Activated CD4-positive, alpha-beta T cell treated with anti-CD3 and anti-CD28 coated beads, Interleukin-2, amount 10 ng/mL, durations not matched to agents 7 days and 5 days (primary cell): ENCODE data around the gene SRM. TPM values are rescaled to one million over a fixed set of nuclear protein-coding genes. Genes with fewer than 3 reads are reported as not detected.

Source experiments
- CTCF ChIA-PET: fragments of 350-600 bp; sonication (Branson Sonifier 250); formaldehyde crosslinking; loops from one replicate; lab custom pipeline; 2021; ENCODE audit warnings: antibody characterized with exemption; lab: Charles Lee
- POLR2A ChIA-PET: fragments of 350-600 bp; sonication (Branson Sonifier 250); formaldehyde crosslinking; loops from one replicate; lab custom pipeline; 2021; ENCODE audit warnings: antibody characterized with exemption; lab: Charles Lee
- DNase-seq: peaks from one replicate; pipeline ENCODE4 v3.0.0-alpha.2; 2020
- H3K27ac Mint-ChIP-seq: one replicate; pipeline ENCODE4 v1.8.0; 2021; ENCODE audit warnings: mild to moderate bottlenecking, moderate library complexity, mixed read lengths
- H3K27me3 Mint-ChIP-seq: one replicate; pipeline ENCODE4 v1.8.0; 2021; ENCODE audit warnings: mixed read lengths
- H3K36me3 Mint-ChIP-seq: one replicate; pipeline ENCODE4 v1.8.0; 2021; ENCODE audit warnings: low read depth, mixed read lengths
- H3K4me1 Mint-ChIP-seq: one replicate; pipeline ENCODE4 v1.8.0; 2021; ENCODE audit warnings: mixed read lengths
- H3K4me3 Mint-ChIP-seq: one replicate; pipeline ENCODE4 v1.8.0; 2021; ENCODE audit warnings: mild to moderate bottlenecking, moderate library complexity, mixed read lengths
- H3K9me3 Mint-ChIP-seq: one replicate; pipeline ENCODE4 v1.8.0; 2021; ENCODE audit warnings: mixed read lengths
- total RNA-seq, 2 experiments: library from RNA; stranded (reverse); gene quantifications; one replicate each; pipeline ENCODE4 v1.2.3, GENCODE V29; 2021

SRM gene
- total RNA-seq, 2 experiments from 2014 or later: 88.1 to 93.8 TPM

DNA sequence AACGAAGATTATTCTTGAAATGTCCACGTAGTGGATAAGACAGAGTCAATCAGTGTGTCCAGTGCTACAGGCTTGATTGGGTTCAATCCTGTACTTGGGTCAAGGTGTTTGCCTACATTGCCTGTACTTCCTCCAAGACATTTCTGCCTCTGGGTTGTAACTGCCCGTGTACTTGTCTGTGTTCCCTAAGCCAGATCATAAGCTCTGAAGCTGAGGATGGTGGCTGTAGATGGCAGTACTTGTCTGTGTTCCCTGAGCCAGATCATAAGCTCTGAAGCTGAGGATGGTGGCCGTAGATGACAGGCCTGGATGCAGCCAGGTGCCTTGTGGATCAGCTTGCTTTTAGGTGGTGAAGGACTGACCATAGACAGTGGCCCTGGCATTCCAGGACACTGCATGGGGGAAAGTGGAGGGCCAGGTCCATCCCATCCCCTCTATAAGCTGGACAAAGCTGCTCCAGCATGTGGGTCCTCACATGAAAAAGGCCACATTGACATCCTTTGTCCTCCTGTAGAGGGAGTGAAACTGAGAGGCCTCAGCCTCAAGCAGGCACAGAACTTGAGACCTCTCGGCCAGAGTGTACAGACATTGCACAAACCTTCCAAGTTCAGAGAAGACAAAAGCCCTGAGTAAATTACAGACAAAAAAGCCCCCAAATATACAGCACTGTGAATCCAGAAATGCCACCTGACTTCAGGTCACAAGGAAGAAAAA lies 2.0 kb upstream of the SRM start:
- peaks cover 34% of the 10 kb centered on the region for H3K36me3 Mint-ChIP-seq
- peak overlapping the region; percentile 85 for H3K4me3 Mint-ChIP-seq
- no peaks in the 10 kb centered on the region for H3K27me3 Mint-ChIP-seq
- peaks cover 44% of the 10 kb centered on the region for H3K4me1 Mint-ChIP-seq
- DNase-seq: no peak
- H3K27ac Mint-ChIP-seq: peak overlapping the region; percentile 93
- POLR2A ChIA-PET: interaction anchor here (0.6 kb wide), 1 partner anchor 847 kb away, joined by 3 read pairs; no protein-coding TSS in a partner anchor
- no peaks in the 10 kb centered on the region for H3K9me3 Mint-ChIP-seq
- CTCF ChIA-PET: interaction anchor here (0.7 to 3.1 kb wide), 3 partner anchors 9 to 24 kb away, joined by 3 to 20 read pairs (median 3); no protein-coding TSS in a partner anchor

DNA sequence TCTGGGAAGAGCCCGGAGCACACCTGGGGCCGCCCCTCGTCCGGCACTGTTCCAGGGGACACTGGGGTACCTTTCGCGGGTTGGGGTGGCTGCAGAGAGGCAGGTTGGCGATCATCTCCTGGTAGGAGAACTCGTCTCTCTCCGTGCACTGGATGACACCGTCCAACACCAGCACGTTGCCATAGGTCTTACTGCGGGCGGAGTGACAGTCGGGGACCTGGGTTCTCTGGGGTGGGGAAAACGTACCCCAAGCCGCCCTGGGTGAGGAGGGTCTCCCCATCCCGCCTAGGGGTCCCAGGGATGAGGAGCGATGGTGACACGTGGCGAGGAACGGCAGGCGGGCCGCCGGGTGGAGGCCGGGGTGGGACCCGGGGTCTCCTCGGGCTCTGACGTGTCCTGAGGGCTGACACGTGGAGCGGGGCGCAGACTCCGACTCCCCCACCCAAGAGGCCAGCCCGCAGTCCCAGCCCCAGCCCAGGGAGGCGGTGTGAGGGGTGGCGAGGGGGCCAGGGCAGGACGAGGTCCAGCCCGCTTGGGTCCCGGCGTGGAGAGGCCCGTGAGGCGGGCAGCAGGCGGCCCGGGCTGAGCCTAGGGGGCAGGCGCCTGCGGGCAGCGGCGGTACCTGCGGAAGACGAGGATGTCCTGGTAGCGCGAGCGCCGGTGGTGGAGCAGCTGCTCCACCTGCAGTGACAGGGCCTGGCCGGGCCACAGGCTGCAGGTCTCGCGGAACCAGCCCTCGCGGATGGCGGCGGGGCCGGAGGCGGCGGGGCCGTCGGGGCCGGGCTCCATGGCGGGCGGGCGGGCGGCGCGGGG lies 457 bp downstream of the SRM start:
- peak overlapping the region; percentile 92 for H3K4me3 Mint-ChIP-seq
- POLR2A ChIA-PET: interaction anchor here (1.0 kb wide), 1 partner anchor 13 kb away, joined by 3 read pairs; no protein-coding TSS in a partner anchor
- H3K9me3 Mint-ChIP-seq: no peaks in the 10 kb centered on the region
- CTCF ChIA-PET: interaction anchor here (0.6 to 3.1 kb wide), 5 partner anchors 11 to 40 kb away, joined by 3 to 20 read pairs (median 3); partner anchors contain the start of gene EXOSC10
- no peaks in the 10 kb centered on the region for H3K27me3 Mint-ChIP-seq
- H3K36me3 Mint-ChIP-seq: peaks cover 18% of the 10 kb centered on the region
- no peak for DNase-seq
- H3K27ac Mint-ChIP-seq: peak overlapping the region; percentile 90
- H3K4me1 Mint-ChIP-seq: peaks cover 44% of the 10 kb centered on the region

DNA sequence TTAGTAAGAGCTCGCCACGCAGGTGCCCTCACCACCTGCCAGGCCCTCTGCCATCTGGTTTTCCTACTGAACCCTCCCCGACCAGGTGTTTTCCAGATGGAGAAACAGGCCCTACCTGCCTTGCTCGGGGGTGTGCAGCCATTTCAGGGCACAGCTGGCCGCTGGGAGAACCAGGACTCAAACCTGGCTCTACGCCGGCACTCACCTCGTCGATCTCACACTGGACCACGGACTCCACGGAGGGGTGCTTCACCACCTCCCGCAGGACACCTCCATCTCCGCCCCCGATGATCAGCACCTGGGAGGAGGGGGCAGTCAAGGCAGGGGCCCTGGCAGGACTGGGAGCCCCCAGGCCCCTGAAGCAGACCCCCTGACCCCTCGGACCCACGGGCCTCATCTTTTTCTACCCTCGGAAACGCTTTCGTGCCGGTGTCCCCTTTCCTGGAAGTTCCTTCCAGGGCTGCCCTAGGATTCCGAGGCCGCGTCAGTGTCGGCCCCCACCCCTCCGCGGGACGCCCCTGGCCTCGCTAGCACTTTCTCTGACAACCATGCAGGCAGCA lies 1.1 kb downstream of the SRM start:
- CTCF ChIA-PET: interaction anchor here (0.6 to 2.9 kb wide), 2 partner anchors 10 to 21 kb away, joined by 3 to 16 read pairs; no protein-coding TSS in a partner anchor
- Mint-ChIP-seq H3K4me3 (peak overlapping the region; percentile 92), H3K36me3 (peaks cover 19% of the 10 kb centered on the region), H3K9me3 (no peaks in the 10 kb centered on the region), H3K4me1 (peaks cover 44% of the 10 kb centered on the region), H3K27ac (peak overlapping the region; percentile 90), H3K27me3 (no peaks in the 10 kb centered on the region)
- no peak for DNase-seq
- POLR2A ChIA-PET: interaction anchor here (0.7 kb wide), 1 partner anchor 41 kb away, joined by 3 read pairs; the partner anchor contains the start of gene EXOSC10

DNA sequence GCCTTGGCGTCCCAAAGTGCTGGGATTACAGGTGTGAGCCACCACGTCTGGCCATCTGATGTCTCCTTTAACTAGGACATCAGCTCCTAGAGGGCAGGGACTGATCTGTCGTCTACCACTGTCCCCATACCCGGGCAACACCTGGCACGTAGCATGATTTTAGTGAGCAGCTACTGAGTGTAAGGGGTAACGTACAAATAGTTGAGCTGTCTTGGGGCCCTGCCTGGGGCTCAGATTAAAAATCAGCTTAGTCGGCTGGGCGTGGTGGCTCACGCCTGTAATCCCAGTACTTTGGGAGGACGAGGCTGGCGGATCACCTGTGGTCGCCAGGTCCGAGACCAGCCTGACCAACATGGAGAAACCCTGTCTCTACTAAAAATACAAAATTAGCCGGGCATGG lies 1.8 kb downstream of the SRM start:
- no peaks in the 10 kb centered on the region for H3K9me3 Mint-ChIP-seq
- DNase-seq: no peak
- H3K27ac Mint-ChIP-seq: no peak overlapping the region
- CTCF ChIA-PET: interaction anchor here (1.1 to 2.9 kb wide), 2 partner anchors 12 to 20 kb away, joined by 3 to 16 read pairs; no protein-coding TSS in a partner anchor
- POLR2A ChIA-PET: interaction anchor here (0.5 to 0.7 kb wide), 2 partner anchors 13 to 42 kb away, joined by 3 read pairs; partner anchors contain the start of gene EXOSC10
- peaks cover 14% of the 10 kb centered on the region for H3K36me3 Mint-ChIP-seq
- peak overlapping the region; percentile 92 for H3K4me3 Mint-ChIP-seq
- no peaks in the 10 kb centered on the region for H3K27me3 Mint-ChIP-seq
- H3K4me1 Mint-ChIP-seq: peaks cover 39% of the 10 kb centered on the region

DNA sequence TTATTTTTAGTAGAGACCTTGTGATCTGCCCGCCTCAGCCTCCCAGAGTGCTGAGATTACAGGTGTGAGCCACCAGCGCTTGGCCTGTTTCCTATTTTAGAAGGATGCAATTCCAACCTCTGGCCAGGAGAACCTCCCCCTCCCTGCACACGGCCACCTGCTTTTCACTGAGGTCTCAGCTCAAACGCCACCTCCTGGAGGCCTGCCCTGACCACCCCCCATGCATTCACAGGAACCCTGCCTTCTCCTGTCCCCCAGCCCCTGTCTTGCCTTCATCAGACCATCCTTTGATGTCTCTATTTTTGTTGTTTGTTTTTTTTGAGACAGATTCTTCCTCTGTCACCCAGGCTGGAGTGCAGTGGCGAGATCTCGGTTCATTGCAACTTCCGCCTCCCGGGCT lies 2.3 kb downstream of the SRM start:
- POLR2A ChIA-PET: interaction anchor here (0.5 kb wide), 1 partner anchor 13 kb away, joined by 3 read pairs; no protein-coding TSS in a partner anchor
- Mint-ChIP-seq H3K4me1 (peaks cover 33% of the 10 kb centered on the region), H3K36me3 (peaks cover 10% of the 10 kb centered on the region), H3K4me3 (peak overlapping the region; percentile 36), H3K9me3 (no peaks in the 10 kb centered on the region), H3K27ac (no peak overlapping the region), H3K27me3 (no peaks in the 10 kb centered on the region)
- no peak for DNase-seq
- CTCF ChIA-PET: interaction anchor here (0.8 to 2.9 kb wide), 4 partner anchors 9 to 22 kb away, joined by 3 to 16 read pairs (median 3); no protein-coding TSS in a partner anchor

DNA sequence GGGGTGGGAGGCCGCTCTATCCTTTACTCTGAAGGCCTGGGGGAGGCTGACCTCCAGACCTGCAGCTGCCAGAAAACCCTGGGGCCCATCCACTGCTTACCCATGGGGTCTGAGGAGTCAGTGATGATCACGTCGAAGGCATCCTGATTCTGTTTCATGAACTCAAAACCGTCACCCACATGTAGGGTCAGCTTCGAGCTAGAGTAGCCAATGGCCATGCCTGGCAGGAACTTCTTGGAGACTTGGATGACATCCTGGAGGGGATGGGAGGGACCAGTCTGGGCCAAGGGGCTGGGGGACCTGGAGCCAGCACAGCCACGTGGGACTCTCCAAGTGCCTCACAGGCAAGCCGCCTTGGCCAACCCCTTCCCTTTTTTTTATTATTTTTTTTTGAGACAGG lies 3.3 kb downstream of the SRM start:
- Mint-ChIP-seq H3K9me3 (no peaks in the 10 kb centered on the region), H3K4me1 (peaks cover 26% of the 10 kb centered on the region), H3K27ac (no peak overlapping the region), H3K27me3 (no peaks in the 10 kb centered on the region), H3K4me3 (no peak overlapping the region), H3K36me3 (peaks cover 10% of the 10 kb centered on the region)
- POLR2A ChIA-PET: no interaction called here
- CTCF ChIA-PET: interaction anchor here (0.8 to 2.9 kb wide), 5 partner anchors 8 to 31 kb away, joined by 3 to 16 read pairs (median 4); no protein-coding TSS in a partner anchor
- DNase-seq: no peak

DNA sequence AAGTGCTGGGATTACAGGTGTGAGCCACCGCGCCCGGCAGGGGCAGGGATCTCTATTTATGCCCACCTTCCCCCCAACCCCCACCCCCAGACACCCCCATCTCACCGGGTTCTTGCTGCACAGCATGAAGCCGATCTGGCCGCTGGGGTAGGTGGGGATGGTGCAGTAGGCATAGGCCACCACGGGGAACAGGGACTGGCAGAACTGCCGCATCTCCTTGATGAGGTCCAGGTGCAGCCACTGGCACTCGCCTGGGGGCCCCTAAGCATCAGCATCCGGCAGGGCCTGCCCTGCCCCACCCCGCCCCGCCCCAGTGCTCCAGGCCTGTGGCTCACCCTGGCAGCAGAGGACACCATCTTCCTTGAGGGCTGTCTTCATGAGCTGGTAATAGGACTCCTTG lies 4.1 kb downstream of the SRM start:
- no peak for DNase-seq
- no peak overlapping the region for H3K27ac Mint-ChIP-seq
- ChIA-PET POLR2A (no interaction called here), CTCF (interaction anchor here (0.6 to 1.3 kb wide), 2 partner anchors 9 to 45 kb away, joined by 4 to 5 read pairs; no protein-coding TSS in a partner anchor)
- H3K9me3 Mint-ChIP-seq: no peaks in the 10 kb centered on the region
- no peaks in the 10 kb centered on the region for H3K27me3 Mint-ChIP-seq
- H3K4me3 Mint-ChIP-seq: no peak overlapping the region
- H3K36me3 Mint-ChIP-seq: peaks cover 10% of the 10 kb centered on the region
- H3K4me1 Mint-ChIP-seq: peaks cover 19% of the 10 kb centered on the region

DNA sequence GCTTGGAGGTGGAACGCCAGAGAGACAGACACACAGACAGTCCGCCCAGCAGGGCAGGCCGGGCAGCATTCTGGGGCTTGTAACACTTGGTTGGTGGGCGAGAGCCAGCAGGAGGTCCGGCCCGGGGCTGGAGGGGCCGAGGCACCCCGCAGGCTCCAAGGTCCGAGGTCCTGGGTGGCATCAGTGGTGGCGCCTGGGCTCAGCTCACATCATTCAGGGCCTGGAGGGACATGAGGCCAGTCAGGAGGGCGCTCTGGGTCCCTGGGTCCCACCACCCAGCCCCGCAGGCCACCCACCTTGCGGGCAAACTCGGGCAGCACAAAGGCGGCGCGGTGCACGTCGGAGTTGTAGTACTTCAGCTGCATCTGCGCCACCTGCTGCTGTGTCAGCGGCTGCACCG lies 5.2 kb downstream of the SRM start:
- ChIA-PET CTCF (no interaction called here), POLR2A (no interaction called here)
- peaks cover 16% of the 10 kb centered on the region for H3K4me1 Mint-ChIP-seq
- H3K4me3 Mint-ChIP-seq: no peak overlapping the region
- no peaks in the 10 kb centered on the region for H3K9me3 Mint-ChIP-seq
- H3K36me3 Mint-ChIP-seq: peaks cover 10% of the 10 kb centered on the region
- no peaks in the 10 kb centered on the region for H3K27me3 Mint-ChIP-seq
- no peak for DNase-seq
- no peak overlapping the region for H3K27ac Mint-ChIP-seq

DNA sequence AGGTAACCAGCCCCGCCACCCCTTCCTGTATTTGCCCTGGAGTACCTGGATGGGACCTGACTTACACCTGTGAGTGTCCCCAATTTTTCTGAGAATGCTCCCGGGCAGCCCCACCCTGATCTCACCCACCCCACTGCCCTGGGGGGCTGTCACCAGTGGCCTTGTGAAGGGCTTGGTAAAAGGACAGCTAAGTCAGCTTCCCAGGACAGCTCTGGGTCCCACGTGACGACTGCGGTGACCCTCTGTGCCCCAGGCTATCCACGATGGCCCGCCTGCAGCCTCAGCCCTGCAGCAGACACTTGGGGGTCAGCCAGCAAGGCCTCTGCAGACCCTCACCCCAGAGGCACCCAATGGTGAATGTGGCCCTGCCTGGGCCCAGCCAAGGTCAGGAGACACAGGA lies 5.6 kb downstream of the SRM start:
- H3K36me3 Mint-ChIP-seq: peaks cover 10% of the 10 kb centered on the region
- no peak overlapping the region for H3K4me3 Mint-ChIP-seq
- H3K4me1 Mint-ChIP-seq: peaks cover 15% of the 10 kb centered on the region
- no peaks in the 10 kb centered on the region for H3K9me3 Mint-ChIP-seq
- H3K27ac Mint-ChIP-seq: no peak overlapping the region
- CTCF ChIA-PET: interaction anchor here (0.5 kb wide), 1 partner anchor 177 kb away, joined by 3 read pairs; no protein-coding TSS in a partner anchor
- H3K27me3 Mint-ChIP-seq: no peaks in the 10 kb centered on the region
- no peak for DNase-seq
- POLR2A ChIA-PET: no interaction called here

DNA sequence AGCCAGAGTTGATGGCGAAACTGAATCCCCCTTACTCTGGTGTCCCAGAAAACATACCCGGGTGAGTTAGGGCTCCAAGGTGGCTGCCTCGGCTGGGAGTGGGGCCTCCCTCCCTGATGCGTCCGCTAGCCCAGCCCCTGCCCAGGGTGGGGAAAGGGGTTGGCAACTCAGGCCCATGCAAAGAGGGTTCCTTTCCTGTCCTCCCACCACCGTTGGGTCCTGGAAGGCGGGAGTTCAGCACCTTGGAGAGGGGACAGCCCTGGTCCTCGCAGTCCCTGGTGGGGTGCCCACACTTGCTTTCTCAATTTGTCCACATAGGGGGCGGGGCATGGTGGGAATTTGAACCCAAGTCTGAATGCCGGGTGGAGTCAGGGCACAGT lies 6.1 kb downstream of the SRM start:
- H3K4me1 Mint-ChIP-seq: peaks cover 11% of the 10 kb centered on the region
- no peak overlapping the region for H3K27ac Mint-ChIP-seq
- POLR2A ChIA-PET: no interaction called here
- H3K36me3 Mint-ChIP-seq: peaks cover 10% of the 10 kb centered on the region
- CTCF ChIA-PET: interaction anchor here (0.5 kb wide), 1 partner anchor 178 kb away, joined by 3 read pairs; no protein-coding TSS in a partner anchor
- H3K9me3 Mint-ChIP-seq: no peaks in the 10 kb centered on the region
- H3K27me3 Mint-ChIP-seq: no peaks in the 10 kb centered on the region
- DNase-seq: peak; percentile 14
- no peak overlapping the region for H3K4me3 Mint-ChIP-seq

DNA sequence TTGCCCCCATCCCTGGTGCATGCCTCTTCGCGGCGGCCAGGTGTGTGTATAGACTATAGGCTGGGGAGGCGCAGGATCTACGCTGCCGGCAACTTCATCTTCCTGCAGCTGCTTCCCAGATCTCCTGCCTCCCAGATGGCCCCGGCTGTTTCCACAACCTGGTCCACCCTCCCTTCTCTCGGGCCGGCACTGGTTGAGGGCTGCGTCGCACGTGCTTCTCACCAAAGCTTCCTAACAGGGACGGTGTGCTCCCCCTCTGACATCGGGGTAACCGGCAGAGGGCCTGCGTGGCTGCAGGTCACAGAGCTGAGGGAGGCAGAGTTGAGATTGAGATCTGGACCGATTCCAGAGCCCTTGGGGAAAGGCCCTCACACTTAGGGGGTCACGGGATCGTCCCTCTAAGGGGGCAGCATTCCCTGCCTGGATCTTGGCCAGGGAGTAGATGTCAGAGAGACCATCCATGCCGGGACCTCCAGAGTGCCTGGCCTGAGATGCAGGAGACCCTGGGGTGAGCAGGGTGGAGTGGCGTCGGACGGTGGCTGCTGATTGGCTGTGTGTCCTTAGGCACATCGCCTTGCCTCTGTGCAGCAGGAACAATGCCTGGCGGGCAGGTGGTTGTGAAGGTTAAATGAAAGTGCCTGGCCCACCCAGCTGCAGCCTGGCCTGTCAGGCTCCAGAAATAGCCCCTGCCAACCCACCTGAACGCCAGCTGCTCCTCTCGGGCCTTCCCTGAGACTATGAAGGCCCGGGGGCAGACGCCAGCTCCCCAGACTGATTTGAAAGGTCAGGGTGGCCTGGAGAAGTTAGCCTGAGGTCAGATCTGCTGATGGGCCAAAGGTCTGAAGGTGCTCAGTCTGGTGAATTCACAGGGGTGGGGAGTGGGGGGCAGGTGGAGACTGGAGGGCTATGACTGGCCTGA lies 6.7 kb downstream of the SRM start:
- CTCF ChIA-PET: interaction anchor here (0.5 to 2.0 kb wide), 3 partner anchors 10 to 178 kb away, joined by 3 to 9 read pairs (median 4); no protein-coding TSS in a partner anchor
- H3K27ac Mint-ChIP-seq: no peak overlapping the region
- H3K36me3 Mint-ChIP-seq: peaks cover 10% of the 10 kb centered on the region
- H3K4me3 Mint-ChIP-seq: no peak overlapping the region
- POLR2A ChIA-PET: no interaction called here
- H3K27me3 Mint-ChIP-seq: no peaks in the 10 kb centered on the region
- no peaks in the 10 kb centered on the region for H3K9me3 Mint-ChIP-seq
- H3K4me1 Mint-ChIP-seq: peaks cover 6% of the 10 kb centered on the region
- no peak for DNase-seq
